Putamen (tissue), 1 donor: ENCODE results near the gene ITSN1.
"Not testable (repeated sequence)": the region's sequence is repeated elsewhere in the genome, so short reads cannot be mapped to it uniquely, and the experiment has no call there.

Source experiments
- DNase-seq: peaks from one replicate; pipeline ENCODE4 v3.0.0-alpha.2; 2016; ENCODE audit warnings: low spot score

ITSN1 gene

DNA sequence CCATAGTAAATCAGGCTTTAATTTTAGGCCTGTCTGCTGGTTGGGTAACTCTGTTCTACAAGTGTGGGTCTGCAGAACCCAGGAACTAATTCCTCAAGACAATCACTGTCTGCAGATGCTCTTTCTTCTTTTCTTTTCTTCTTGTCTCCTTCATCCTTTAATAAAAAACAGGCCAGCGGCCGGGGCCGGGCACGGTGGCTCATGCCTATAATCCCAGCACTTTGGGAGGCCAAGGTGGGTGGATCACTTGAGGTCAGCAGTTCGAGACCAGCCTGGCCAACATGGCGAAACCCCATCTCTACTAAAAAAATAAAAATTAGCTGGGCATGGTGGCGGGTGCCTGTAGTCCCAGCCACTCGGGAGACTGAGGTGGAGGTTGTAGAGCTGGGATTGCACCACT, 220.9 kb downstream of the ITSN1 start:
- not testable (repeated sequence) for DNase-seq

DNA sequence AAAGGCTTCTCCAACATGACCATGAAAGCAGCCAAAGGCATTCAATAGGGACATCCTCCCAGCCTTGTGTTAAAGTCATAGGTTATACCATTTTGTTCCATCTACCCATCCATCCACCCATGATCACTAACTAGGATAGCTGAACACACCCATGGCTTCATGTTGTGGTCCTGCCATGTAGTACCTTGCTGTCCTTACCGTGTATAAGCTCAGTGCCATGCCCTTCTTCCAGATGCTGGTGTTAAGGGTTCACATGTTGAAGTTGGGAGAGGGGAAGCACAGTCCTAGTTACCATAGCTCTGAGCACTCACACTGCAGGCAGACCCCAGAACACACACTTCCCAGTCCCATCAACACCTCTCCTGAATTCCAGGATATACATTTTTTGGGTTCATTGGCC, 221.8 kb downstream of the ITSN1 start:
- no peak for DNase-seq

DNA sequence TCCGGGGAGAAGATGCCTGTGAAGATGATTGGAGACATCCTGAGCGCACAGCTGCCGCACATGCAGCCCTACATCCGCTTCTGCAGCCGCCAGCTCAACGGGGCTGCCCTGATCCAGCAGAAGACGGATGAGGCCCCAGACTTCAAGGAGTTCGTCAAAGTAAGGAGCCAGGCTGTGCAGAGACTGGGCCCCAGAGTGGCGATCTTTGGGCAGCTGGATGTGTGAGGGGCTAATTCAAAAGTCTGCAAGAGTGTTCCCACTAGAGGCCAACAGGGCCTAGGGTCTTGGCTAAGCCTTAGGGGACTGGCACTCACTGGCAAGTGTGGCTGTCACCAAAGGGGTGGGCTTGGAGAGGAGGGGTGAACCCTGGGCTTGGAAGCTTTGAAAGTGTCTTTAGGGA, 222.9 kb downstream of the ITSN1 start:
- no peak for DNase-seq

DNA sequence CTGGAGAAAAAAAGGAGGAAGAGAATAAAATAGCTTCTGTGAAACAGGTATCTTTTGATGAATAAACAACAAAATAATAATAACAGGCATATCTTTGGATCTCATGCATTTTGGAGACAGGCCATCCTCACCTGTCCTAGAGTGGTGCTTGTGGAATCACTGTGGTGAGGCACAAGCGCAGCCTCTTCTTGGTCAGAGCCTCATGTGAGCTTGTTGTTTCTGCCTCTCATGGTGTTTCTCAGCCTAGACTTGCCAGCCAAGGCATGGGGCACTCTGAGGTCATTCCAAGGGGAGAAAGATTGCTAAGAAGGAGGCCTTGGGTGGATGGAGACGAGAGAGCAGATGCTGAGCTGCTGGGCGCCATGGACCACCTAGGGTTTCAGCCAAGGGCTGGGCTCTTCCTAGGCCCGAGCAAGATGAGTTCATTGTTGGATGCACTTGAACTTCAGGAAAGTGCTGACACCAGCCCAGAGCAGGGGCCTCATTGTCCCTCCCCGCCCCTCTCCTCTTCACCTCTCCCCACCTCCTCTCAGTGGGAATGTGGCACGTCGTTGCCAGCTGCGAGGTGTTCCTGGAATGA, 223.8 kb downstream of the ITSN1 start:
- no peak for DNase-seq

DNA sequence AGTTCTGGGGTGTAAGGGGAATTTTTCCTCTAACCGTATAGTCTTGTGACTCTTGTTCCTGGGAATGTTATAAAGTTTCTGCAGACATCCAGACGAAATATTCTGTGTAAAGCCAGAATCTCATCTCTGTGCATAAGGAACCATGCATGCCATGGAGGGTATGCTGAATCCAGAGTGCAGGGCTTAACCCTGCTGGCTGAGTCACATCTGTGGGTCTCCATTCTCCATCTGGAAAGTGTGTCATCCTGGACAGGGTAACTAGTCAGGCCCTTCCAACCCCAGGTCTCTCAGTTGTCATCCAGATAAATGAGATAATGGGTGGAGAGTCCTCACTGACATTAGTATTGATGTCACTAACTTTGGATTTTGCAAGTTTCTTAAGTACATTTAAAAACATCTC, 224.5 kb downstream of the ITSN1 start:
- DNase-seq: no peak

DNA sequence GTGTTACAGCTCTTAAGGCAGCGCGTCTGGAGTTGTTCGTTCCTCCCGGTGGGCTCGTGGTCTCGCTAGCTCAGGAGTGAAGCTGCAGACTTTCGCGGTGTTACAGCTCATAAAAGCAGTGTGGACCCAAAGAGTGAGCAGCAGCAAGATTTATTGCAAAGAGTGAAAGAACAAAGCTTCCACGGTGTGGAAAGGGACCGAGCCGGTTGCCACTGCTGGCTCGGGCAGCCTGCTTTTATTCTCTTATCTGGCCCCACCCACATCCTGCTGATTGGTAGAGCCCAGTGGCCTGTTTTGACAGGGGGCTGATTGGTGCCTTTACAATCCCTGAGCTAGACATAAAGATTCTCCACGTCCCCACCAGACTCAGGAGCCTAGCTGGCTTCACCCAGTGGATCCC, 225.6 kb downstream of the ITSN1 start:
- not testable (repeated sequence) for DNase-seq

DNA sequence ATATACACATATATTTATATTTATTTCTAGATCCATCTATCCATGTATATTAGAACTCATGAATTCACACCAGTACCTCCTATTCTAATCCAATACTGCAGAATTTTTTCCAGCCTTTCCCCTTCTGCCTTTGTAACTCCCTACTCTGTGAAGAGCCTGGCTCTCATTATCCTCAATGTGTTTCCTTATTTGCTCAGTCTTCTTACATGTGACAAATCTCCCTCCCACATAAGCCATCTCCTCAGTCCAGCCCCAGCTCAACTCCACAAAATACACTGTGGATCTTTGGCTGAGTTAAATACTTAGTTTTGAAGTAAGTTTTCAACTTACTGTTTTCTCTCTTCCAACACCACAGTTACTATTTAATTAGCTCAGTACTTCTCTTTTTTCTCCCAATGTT, 227.6 kb downstream of the ITSN1 start:
- no peak for DNase-seq

DNA sequence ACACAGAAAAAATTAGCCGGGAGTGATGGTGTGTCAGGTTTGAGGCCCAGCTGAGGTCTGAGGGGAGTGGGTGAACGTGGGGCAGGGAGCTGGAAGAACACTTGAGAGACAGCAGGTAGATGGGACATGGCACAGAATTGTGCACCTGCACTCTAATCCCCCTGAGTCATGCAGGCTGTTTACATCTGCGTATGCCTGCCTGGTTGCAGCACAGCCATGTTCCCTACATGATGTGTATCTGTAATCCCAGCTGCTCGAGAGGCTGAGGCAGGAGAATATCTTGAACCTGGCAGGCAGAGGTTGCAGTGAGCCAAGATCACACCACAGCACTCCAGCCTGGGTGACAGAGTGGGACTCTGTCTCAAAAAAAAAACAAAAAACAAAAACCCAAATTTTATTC, 228.5 kb downstream of the ITSN1 start:
- no peak for DNase-seq

DNA sequence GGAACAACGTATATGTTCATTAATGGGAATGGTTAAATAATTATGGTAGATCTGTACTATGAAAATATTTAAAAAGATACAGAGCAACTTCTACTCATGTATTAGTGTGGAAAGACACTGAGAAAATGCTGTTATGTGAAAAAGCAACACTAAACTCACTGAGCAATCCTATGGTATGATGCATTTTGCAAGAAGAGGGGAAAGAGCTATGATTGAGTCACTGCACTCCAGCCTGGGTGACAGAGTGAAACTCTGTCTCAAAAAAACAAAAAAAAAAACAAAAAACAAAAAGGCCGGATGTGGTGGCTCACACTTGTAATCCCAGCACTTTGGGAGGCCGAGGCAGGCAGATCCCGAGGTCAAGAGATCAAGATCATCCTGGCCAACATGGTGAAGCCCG, 228.9 kb downstream of the ITSN1 start:
- no peak for DNase-seq

DNA sequence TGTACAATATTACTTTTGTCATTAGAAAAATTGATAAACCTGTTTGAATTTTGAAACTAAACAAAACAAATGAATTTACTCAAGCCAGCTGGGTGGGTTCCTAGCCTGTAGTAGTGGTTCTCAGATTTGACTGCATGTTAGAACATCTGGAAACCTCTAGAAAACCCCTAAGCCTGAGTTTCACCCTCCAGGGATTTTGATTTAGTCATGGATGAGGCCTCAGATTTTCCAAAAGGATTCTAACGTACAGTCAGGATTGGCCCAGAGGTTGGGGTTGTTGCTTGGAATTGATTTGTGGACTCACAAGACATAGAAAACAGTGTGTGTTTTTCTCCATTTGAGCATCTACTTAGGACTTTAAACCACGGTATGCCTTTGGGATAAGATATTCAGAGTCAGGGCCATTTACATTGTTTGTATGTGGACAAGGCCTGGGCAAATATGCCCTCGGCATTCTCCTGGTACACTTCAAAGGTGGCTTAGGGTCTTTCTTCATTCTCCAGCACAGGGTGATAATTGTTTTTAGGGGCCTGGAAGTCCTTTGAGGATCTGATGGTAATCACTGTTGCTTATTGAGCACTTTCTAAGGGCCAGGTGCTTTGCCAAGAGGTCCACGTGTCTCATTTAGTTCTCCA, 230.7 kb downstream of the ITSN1 start:
- no peak for DNase-seq

DNA sequence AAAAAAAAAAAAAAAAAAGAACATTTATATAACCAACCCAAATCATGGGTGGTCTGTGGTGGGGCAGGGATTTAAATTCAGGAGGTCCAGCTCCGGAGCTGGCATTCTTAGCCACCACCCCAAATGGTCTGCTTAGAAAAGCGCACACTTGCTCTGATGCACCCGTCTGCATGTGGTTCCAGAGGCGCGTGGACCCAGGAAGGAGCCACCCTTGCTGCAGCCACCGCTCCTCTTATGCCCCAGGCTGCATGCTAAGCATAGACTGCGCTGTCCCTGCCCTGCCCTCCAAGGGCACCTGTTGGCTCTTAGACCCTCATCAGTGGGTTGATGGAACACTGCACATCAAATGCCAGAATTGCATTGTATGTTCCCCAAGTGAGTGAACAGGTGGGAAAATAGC, 231.9 kb downstream of the ITSN1 start:
- no peak for DNase-seq

DNA sequence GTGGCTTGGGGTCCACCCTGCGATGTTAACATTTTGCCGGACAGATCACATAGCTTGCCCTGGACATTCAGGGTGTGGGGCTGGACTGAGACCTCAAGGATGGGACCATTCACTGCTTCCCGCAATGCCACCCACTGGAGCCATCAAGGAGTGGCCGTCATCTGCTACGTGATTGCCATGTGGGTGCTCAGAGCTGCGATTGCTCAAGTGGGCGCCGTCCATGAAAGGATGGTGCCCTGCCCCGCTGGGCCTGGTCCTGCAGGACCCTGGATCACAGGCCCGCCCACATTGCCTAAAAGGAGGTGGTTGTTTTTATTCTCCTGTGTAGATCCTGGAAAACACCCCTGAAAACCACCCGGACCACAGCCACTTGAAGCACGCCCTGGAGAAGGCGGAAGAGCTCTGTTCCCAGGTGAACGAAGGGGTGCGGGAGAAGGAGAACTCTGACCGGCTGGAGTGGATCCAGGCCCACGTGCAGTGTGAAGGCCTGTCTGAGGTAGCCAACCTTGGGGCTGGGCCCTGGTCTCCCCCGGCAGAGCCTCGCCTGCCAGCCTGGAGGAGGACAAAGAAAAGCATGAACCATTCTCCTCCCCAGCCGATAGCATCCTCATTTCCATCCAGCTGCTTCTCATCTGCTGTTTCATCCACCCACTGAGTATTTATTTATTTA, 232.9 kb downstream of the ITSN1 start:
- DNase-seq: no peak

DNA sequence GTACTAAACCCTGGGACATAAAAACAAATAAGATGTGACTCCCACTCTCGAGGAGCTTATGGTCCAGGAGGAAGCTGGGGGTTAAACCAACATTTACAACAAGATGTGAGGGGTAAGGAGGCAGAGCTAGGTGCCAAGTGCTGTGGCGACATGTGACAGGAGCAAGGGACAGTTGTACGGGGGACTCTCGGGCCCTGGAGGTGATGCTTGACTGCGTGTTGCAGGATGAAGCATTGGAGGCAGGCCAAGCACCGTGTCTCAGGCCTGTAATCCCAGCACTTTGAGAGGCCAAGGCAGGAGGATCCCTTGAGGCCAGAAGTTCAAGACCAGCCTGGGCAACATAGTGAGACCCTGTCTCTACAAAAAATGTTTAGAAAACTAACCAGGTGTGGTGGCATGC, 236.5 kb downstream of the ITSN1 start:
- DNase-seq: no peak

DNA sequence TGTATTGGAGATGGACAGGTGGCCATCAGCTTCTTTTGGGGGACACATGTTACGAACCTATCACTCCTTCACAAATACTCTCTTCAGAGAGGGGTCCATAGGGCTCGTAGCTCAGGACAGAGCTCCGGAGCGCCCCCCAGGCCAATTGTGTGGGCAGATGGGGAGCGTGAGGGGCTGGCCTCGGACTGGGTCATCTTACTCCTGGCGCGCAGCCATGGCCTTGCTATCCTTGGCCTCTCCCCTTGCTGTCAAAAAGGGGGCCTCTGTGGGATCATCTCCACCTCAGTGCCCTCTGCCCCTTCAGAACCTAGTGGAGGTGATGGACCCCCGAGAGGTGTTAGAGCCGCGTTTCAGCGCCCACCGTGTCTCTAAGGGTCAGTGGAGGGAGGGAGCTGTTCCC, 238.3 kb downstream of the ITSN1 start:
- no peak for DNase-seq

DNA sequence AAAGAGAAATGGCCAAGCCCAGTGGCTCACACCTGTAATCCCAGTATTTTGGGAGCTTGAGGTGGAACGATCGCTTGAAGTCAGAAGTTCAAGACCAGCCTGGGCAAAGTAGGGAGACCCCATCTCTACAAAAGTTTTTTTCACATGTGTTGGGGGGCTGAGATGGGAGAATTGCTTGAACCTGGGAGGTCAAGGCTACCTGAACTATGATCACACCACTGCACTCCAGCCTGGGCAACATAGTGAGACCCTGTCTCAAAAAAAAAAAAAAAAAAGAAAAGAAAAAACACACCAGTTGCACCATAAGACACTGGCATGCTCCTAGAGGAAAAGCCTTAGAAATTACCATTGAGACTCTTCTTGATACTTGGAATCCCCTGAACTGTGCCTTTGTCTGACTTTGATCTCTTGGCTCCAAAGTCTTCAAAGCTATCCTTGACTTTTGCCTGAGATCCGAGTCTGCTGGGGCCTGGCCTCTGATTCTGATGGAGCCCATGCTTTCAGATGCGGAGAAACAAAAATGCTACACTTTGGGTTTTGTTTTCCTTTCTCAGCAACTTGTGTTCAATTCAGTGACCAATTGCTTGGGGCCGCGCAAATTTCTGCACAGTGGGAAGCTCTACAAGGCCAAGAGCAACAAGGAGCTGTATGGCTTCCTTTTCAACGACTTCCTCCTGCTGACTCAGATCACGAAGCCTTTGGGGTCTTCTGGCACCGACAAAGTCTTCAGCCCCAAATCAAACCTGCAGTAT, 239.6 kb downstream of the ITSN1 start:
- DNase-seq: no peak

DNA sequence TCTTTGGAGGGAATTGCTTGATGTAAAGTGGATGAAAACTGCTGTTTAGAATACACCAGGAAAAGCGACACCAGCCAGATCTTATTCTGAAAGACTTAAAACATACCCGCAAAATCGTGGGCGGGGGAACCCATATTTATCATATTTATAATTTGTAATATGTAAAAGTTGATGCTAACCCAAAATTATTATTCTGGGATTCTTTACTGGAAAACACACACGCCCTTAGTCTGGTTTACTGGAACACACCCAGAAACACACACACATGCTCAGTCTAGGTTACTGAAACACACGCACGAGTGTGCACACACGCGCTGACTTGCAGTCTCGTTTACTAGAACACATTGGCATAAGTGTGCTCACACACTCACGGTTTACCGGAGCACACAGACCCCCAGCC, 240.8 kb downstream of the ITSN1 start:
- no peak for DNase-seq

DNA sequence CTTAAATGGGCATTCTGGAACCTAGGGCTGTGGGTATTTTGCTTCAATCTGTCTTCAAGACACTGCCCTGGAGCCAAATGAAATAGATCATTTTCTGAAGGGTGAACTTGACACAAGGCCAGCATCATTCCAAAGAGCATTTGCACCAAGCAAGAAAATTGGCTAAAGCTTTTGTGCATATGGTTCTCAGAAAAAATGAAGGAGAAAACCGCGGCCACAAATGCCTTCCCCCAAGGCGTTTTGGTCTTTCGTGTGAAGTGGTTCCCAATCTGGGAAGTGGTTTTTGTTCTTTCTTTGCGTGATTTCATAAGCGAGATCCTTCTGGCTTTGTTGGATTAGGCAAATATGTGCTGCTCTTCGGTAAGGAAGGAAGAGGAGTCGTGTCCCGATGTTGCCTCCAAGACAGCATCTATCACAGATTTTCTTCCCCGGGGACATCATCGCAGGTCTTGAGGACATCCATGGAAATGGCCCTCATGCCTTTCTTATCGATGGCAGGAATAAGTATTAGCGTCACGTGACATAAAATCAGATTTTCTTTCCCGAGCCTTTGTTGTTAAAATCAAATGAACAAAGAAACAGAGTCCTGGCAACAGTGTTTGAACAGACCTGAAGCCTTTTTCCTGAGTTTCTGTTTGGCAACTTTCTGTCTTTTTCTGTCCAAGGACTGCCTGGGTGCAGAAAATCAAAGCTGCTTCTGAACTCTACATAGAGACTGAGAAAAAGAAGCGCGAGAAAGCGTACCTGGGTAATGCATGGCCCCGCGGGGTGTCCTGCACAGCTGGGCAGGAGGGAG, 242.3 kb downstream of the ITSN1 start:
- no peak for DNase-seq

DNA sequence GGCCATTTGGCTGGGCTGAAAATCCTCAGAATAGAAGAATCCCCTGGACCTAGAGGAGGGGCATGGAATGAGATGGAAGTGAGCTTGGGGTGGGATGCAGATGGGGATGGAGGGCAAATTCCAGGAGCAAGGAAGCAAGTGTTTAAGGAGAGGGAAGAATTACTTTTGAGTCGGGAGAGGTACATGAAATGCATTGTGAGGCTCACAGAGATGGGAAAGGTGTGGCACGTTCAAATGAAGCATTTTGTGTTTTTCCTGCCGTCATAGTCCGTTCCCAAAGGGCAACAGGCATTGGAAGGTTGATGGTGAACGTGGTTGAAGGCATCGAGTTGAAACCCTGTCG, 242.8 kb downstream of the ITSN1 start:
- no peak for DNase-seq

DNA sequence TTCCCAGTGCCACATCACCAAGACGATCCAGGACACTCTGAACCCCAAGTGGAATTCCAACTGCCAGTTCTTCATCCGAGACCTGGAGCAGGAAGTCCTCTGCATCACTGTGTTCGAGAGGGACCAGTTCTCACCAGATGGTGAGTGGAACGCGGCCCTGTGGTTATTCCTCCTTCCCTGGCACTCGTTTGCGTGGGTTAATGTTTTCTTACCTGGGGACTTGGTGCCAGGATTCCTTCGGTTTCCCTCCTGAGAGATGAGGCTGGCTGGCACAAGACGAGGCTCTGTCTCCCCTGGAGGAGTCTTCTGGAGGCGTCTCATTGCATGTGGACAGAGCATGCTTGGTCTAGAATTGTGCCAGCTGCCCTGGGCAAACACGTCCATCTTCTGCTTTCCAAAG, 244.0 kb downstream of the ITSN1 start:
- DNase-seq: no peak

DNA sequence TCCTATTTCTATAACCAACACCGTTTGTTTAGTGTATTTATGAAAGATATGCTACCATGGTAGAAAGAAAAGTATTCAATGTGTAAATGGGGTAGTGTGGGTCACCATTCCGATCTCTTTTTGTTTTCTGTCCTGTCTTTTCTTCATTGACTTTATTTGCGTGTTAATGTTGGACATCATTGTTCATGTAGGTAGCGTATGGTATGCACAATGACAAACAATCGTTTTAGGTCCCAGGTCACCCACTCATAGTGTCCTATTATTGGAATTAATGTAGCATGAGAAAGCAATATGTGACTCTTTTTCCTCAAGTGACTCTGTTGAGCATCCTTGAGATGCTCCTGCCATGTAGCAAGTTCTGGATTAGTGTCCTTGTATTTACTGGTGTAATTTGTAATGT, 247.9 kb downstream of the ITSN1 start:
- DNase-seq: no peak

DNA sequence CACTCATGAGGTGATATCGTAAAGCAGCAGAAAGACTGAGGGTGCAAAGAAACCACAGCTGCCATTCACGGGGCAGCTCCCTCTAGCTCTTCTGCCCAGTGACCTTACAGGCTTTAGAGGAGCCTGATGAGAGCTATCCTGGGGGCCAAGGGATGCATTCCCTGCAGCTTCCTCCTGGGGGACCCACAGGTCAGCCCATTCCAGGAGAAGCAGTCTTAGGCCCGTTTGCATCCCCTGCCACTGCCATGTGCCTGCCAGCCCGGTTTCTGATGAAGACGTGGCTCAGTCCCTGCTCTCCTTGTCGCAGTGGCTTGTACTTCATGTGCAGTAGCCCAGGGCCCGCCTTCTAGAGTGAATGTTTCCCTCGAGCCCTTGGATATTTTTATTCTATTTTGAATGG, 250.6 kb downstream of the ITSN1 start:
- DNase-seq: no peak

DNA sequence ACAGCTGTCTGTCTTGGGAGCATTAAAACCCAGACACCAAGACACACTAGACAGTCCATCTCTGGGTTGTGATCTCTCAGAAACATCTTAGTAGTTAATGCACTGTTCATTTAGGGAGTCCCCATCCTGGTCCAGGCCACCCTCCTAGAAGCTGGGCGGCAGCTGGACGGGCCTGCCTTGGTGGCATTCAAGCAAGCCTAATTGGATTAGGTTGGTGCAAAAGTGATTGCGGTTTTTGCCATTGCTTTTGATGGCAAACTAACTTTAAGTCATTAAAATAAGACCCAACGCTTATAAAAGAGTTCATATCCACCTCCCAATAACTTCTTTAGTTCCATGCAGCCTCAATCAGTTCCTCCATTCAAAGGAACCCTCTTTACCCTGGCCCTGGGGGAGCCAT, 251.6 kb downstream of the ITSN1 start:
- no peak for DNase-seq
